ENCODE measurements around the gene GXYLT1.
"Not testable (repeated sequence)": the region's sequence is repeated elsewhere in the genome, so short reads cannot be mapped to it uniquely, and the experiment has no call there.

Gene GXYLT1

GRCh38 chr12:42144408-42145196 is at the start of gene GXYLT1:
Gene GXYLT1 (minus strand): TSS chr12:42144874. CDS start chr12:42144646, 228 bp downstream.
- peak; percentile 65 for DNase-seq

- no peak for DNase-seq
Measured at GRCh38 chr12:42192686-42193085, 48.0 kb upstream of the GXYLT1 start.

GRCh38 chr12:42192258-42192657 is 47.6 kb upstream of the GXYLT1 start:
- DNase-seq, result no peak

- DNase-seq, result no peak
Measured at GRCh38 chr12:42190376-42190775, 45.7 kb upstream of the GXYLT1 start.

- not testable (repeated sequence) for DNase-seq
Measured at GRCh38 chr12:42188275-42188674, 43.6 kb upstream of the GXYLT1 start.

- no peak for DNase-seq
Measured at GRCh38 chr12:42187799-42188198, 43.1 kb upstream of the GXYLT1 start.

- DNase-seq, result no peak
Measured at GRCh38 chr12:42186793-42187192, 42.1 kb upstream of the GXYLT1 start.

- DNase-seq, result no peak
Measured at GRCh38 chr12:42182394-42182793, 37.7 kb upstream of the GXYLT1 start.

- no peak for DNase-seq
Measured at GRCh38 chr12:42180990-42181596, 36.4 kb upstream of the GXYLT1 start.

- no peak for DNase-seq
Measured at GRCh38 chr12:42178101-42178500, 33.4 kb upstream of the GXYLT1 start.

GRCh38 chr12:42174978-42175377 is 30.3 kb upstream of the GXYLT1 start:
- DNase-seq, result no peak

- no peak for DNase-seq
Measured at GRCh38 chr12:42173961-42174521, 29.4 kb upstream of the GXYLT1 start.

- no peak for DNase-seq
Measured at GRCh38 chr12:42172441-42173210, 28.0 kb upstream of the GXYLT1 start.

GRCh38 chr12:42167711-42168110 is 23.0 kb upstream of the GXYLT1 start:
- no peak for DNase-seq

GRCh38 chr12:42166501-42166900 is 21.8 kb upstream of the GXYLT1 start:
- DNase-seq, result no peak

- DNase-seq, result no peak
Measured at GRCh38 chr12:42163913-42164312, 19.2 kb upstream of the GXYLT1 start.

- no peak for DNase-seq
Measured at GRCh38 chr12:42162965-42163364, 18.3 kb upstream of the GXYLT1 start.

GRCh38 chr12:42162193-42162592 is 17.5 kb upstream of the GXYLT1 start:
- DNase-seq, result no peak

GRCh38 chr12:42161529-42161928 is 16.9 kb upstream of the GXYLT1 start:
- no peak for DNase-seq

GRCh38 chr12:42156232-42156631 is 11.6 kb upstream of the GXYLT1 start:
- DNase-seq, result no peak

GRCh38 chr12:42145552-42146215 is 1.0 kb upstream of the GXYLT1 start:
- DNase-seq, result no peak

GRCh38 chr12:42145197-42145549 is 499 bp upstream of the GXYLT1 start:
- DNase-seq, result no peak

- DNase-seq, result no peak
Measured at GRCh38 chr12:42144158-42144407, 591 bp downstream of the GXYLT1 start.

Measured in activated CD4-positive, alpha-beta T cell treated with anti-CD3 and anti-CD28 coated beads for 1 hour (primary cell).